ENCODE results near the gene PPM1L. TPM values are rescaled to one million over a fixed set of nuclear protein-coding genes. Genes with fewer than 3 reads are reported as not detected.
A peak's percentile ranks its signal among the peaks of the same experiment; 100 is the strongest.

Gene PPM1L
- total RNA-seq, 1 donor from 2014 or later: 30.1 TPM

GRCh38 chr3:160948273-160948672 is 192.2 kb downstream of the PPM1L start:
- no peak overlapping the region for H3K4me3 Mint-ChIP-seq (ENCODE audit: low read depth)
- no peaks in the 10 kb centered on the region for H3K36me3 Mint-ChIP-seq (ENCODE audit: insufficient read depth)
- no peaks in the 10 kb centered on the region for H3K9me3 Mint-ChIP-seq (ENCODE audit: low read depth)
- H3K27me3 Mint-ChIP-seq: no peaks in the 10 kb centered on the region
- TF ChIP-seq, protein P1, sequence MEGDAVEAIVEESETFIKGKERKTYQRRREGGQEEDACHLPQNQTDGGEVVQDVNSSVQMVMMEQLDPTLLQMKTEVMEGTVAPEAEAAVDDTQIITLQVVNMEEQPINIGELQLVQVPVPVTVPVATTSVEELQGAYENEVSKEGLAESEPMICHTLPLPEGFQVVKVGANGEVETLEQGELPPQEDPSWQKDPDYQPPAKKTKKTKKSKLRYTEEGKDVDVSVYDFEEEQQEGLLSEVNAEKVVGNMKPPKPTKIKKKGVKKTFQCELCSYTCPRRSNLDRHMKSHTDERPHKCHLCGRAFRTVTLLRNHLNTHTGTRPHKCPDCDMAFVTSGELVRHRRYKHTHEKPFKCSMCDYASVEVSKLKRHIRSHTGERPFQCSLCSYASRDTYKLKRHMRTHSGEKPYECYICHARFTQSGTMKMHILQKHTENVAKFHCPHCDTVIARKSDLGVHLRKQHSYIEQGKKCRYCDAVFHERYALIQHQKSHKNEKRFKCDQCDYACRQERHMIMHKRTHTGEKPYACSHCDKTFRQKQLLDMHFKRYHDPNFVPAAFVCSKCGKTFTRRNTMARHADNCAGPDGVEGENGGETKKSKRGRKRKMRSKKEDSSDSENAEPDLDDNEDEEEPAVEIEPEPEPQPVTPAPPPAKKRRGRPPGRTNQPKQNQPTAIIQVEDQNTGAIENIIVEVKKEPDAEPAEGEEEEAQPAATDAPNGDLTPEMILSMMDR (IDR thresholded peaks at IDR 0.05; ENCODE audit: unreplicated experiment): no peak
- H3K4me1 Mint-ChIP-seq (ENCODE audit: low read depth): peaks cover 20% of the 10 kb centered on the region
- H3K27ac Mint-ChIP-seq: peak overlapping the region; percentile 39
- no peak for DNase-seq (ENCODE audit: low spot score, unreplicated experiment)

DNA sequence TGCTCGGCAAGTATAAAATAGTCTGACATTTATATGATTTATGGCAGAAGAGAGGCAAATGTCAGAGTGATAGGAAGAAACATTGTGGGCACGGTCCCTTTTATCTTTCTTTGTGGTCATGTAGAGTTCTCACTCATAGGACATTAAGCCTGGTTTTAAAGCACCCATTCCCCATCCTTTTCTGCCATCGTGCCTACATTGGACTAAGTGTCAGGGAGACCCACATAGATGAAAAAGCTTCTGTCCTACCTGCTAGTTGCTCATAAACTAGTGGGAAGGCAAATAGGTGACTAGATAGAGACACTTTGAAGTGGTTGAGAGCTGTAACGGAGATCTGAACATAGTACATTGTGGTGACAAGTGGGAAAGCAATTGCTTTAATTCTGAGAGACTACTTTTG is 193.4 kb downstream of the PPM1L start:
- TF ChIP-seq, protein P1 (IDR thresholded peaks at IDR 0.05; ENCODE audit: unreplicated experiment): no peak
- Mint-ChIP-seq H3K27ac (no peak overlapping the region), H3K27me3 (no peaks in the 10 kb centered on the region), H3K4me3 (ENCODE audit: low read depth) (no peak overlapping the region), H3K9me3 (ENCODE audit: low read depth) (no peaks in the 10 kb centered on the region), H3K4me1 (ENCODE audit: low read depth) (peaks cover 20% of the 10 kb centered on the region), H3K36me3 (ENCODE audit: insufficient read depth) (no peaks in the 10 kb centered on the region)
- no peak for DNase-seq (ENCODE audit: low spot score, unreplicated experiment)

GRCh38 chr3:160950542-160950941 is 194.5 kb downstream of the PPM1L start:
- Mint-ChIP-seq H3K27ac (no peak overlapping the region), H3K4me3 (ENCODE audit: low read depth) (no peak overlapping the region), H3K9me3 (ENCODE audit: low read depth) (no peaks in the 10 kb centered on the region), H3K4me1 (ENCODE audit: low read depth) (peaks cover 20% of the 10 kb centered on the region), H3K36me3 (ENCODE audit: insufficient read depth) (no peaks in the 10 kb centered on the region), H3K27me3 (no peaks in the 10 kb centered on the region)
- DNase-seq (ENCODE audit: low spot score, unreplicated experiment): no peak
- TF ChIP-seq, protein P1 (IDR thresholded peaks at IDR 0.05; ENCODE audit: unreplicated experiment): no peak

DNA sequence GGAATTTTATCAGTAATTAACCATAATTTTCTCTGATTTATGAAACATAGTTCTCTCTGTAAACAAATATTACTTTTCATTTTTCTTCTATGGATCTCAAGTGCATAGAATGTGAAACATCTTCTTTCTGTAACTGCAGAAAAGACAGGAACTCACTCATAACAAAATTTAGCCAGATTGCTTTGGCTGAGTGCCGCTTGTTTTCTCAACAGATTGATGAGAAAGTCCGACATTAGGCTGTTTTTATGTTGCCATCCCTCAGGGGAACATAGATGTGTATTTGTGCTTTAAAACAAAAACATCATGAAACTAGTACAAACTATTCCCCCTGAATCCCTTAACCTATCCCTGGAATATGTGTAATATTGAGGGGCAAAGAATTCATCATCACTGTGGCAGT is 194.9 kb downstream of the PPM1L start:
- Mint-ChIP-seq H3K36me3 (ENCODE audit: insufficient read depth) (no peaks in the 10 kb centered on the region), H3K4me3 (ENCODE audit: low read depth) (no peak overlapping the region), H3K27ac (no peak overlapping the region), H3K4me1 (ENCODE audit: low read depth) (peaks cover 20% of the 10 kb centered on the region), H3K9me3 (ENCODE audit: low read depth) (no peaks in the 10 kb centered on the region), H3K27me3 (no peaks in the 10 kb centered on the region)
- TF ChIP-seq, protein P1 (IDR thresholded peaks at IDR 0.05; ENCODE audit: unreplicated experiment): no peak
- DNase-seq (ENCODE audit: low spot score, unreplicated experiment): no peak

- no peaks in the 10 kb centered on the region for H3K27me3 Mint-ChIP-seq
- no peaks in the 10 kb centered on the region for H3K9me3 Mint-ChIP-seq (ENCODE audit: low read depth)
- peaks cover 20% of the 10 kb centered on the region for H3K4me1 Mint-ChIP-seq (ENCODE audit: low read depth)
- no peaks in the 10 kb centered on the region for H3K36me3 Mint-ChIP-seq (ENCODE audit: insufficient read depth)
- TF ChIP-seq, protein P1 (IDR thresholded peaks at IDR 0.05; ENCODE audit: unreplicated experiment): no peak
- no peak overlapping the region for H3K4me3 Mint-ChIP-seq (ENCODE audit: low read depth)
- DNase-seq (ENCODE audit: low spot score, unreplicated experiment): no peak
- H3K27ac Mint-ChIP-seq: no peak overlapping the region
Measured at GRCh38 chr3:160951642-160952487, 195.8 kb downstream of the PPM1L start.
